NCI-H748 (cell line): ENCODE data around the gene HASPIN.
"Not testable (repeated sequence)": the region's sequence is repeated elsewhere in the genome, so short reads cannot be mapped to it uniquely, and the experiment has no call there.

Experiments
- DNase-seq: peaks from one replicate; lab custom pipeline; 2025; ENCODE audit not compliant: unreplicated experiment; lab: John Stamatoyannopoulos, UW

HASPIN gene

DNA sequence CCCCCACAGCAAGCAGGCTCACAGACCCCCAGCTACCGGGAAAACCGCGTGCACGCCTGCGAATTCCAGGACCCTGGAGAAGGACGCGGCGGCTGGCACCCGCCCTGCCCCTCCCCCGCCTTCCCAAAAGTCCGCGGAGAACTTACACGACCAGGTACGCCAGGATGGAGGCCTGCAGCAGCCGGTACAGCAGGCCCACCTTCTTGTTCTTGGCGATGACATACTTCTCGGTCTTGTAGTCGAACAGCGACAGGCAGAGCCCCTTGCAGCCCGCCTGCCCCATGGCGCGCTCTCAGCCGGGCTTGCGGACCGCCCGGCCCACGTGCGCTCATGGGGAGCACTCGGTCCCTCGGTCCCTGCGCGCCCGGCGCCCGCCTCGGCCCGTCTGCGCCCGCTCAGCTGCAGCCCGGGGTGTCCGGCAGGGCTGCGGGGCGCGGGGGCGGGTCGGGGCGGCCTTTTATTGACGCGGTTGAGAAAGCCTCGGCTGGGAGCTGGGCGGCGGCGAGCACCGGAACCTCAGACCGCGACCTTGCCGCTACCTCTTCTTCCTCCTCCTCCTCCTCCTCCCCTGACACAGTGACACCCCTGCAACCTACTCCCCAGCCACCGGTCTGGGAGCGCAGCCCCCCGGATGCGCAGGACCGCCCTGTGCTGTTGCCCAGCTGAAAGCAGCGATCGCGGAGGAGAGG lies 27.8 kb upstream of the HASPIN start, which contains the start of gene P2RX5:
Gene P2RX5, minus strand, starts transcription at position 433 of the 689 bp plus-strand sequence. Its CDS starts 150 bp downstream, at position 283.
- peak; percentile 62 for DNase-seq

DNA sequence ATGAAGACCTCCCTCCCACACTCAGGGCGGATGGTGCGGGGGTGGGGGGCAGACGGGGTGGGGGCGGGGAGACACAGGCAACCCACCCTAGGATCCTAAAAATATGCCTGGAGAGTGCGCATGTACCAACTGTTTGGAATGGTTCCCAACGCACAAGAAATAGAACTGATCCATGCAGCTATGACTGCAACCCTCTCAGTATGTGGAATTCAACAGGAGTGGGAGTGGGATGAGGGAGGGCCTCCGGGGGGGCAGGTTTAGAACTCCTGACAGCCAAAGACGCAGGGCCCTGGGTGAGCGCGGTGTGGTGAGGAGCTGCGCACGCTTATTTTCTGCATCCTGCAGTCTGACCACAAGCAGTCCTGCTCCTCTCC lies 26.6 kb upstream of the HASPIN start:
- no peak for DNase-seq

- no peak for DNase-seq
Observed at GRCh38 chr17:3698139-3698538, 25.6 kb upstream of the HASPIN start.

- no peak for DNase-seq
Observed at GRCh38 chr17:3699951-3700350, 23.8 kb upstream of the HASPIN start.

DNA sequence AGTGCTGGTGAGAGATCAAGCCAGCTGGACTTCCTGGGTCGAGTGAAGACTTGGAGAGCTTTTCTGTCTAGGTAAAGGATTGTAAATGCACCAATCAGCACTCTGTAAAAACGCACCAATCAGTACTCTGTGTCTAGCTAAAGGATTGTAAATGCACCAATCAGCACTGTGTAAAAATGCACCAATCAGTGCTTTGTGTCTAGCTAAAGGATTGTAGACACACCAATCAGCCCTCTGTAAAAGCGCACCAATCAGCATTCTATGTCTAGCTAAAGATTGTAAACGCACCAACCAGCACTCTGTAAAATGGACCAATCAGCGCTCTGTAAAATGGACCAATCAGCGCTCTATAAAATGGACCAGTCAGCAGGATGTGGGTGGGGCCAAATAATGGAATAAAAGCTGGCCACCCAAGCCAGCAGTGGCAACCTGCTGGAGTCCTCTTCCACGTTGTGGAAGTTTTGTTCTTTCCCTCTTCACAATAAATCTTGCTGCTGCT lies 21.6 kb upstream of the HASPIN start:
- not testable (repeated sequence) for DNase-seq

- DNase-seq: no peak
Observed at GRCh38 chr17:3704931-3705717, 18.6 kb upstream of the HASPIN start.

DNA sequence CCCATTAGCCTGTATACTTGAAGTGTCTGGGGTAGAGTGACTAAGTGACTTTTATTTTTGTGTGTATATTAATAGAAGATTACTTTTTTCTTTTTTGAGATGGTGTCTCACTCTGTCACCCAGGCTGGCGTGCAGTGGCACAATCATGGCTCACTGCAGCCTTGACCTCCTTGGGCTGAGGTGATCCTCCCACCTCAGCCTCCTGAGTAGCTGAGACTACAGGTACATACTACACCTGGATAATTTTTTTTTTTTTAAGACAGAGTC lies 18.1 kb upstream of the HASPIN start:
- not testable (repeated sequence) for DNase-seq

GRCh38 chr17:3708366-3708765 lies 15.3 kb upstream of the HASPIN start:
- DNase-seq: no peak

DNA sequence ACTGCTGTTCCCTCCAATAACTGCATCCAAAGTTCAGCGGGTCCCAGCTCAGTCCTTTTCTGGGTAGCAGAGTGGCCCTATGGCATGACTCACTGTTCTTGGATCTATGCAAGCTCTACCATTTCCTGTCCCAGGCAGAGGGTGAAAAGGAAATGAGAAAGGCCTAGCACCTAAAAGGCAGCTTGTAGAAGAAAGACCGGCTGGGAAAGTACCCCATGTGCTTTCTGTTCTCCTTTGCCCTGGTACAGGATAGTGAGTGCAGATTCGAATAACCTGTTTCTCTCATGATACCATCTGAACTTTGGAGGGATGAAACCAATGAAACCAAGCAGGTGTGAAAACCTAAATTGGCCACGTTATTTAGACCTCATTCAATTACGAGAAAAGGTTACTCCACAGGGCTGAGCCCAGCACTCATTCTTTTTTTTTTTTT lies 12.7 kb upstream of the HASPIN start:
- no peak for DNase-seq

- DNase-seq: no peak
Observed at GRCh38 chr17:3712811-3713463, 10.8 kb upstream of the HASPIN start.

- DNase-seq: no peak
Observed at GRCh38 chr17:3715296-3715695, 8.4 kb upstream of the HASPIN start.

- no peak for DNase-seq
Observed at GRCh38 chr17:3718201-3718600, 5.5 kb upstream of the HASPIN start.

DNA sequence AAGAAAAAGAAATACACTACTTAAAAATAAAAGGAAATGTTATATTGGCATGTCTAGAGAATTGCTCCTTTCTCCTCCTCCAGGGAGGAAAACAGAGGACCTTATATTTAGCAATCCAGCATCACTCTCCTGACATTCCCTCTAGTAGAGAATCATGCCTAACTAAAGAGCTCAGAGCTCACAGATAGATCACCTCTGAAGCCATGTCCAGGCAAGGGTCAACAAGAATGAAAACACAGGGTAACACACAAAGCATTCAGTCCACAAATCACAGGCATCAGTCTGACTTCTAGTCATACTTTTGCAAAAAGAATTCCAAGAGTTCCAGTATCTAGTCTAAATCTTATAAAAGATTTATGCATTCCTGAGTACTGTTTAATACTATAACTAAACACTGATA lies 4.4 kb upstream of the HASPIN start:
- no peak for DNase-seq

GRCh38 chr17:3722716-3723115 lies 987 bp upstream of the HASPIN start:
- no peak for DNase-seq

GRCh38 chr17:3723188-3723555 lies 531 bp upstream of the HASPIN start:
- peak; percentile 56 for DNase-seq

DNA sequence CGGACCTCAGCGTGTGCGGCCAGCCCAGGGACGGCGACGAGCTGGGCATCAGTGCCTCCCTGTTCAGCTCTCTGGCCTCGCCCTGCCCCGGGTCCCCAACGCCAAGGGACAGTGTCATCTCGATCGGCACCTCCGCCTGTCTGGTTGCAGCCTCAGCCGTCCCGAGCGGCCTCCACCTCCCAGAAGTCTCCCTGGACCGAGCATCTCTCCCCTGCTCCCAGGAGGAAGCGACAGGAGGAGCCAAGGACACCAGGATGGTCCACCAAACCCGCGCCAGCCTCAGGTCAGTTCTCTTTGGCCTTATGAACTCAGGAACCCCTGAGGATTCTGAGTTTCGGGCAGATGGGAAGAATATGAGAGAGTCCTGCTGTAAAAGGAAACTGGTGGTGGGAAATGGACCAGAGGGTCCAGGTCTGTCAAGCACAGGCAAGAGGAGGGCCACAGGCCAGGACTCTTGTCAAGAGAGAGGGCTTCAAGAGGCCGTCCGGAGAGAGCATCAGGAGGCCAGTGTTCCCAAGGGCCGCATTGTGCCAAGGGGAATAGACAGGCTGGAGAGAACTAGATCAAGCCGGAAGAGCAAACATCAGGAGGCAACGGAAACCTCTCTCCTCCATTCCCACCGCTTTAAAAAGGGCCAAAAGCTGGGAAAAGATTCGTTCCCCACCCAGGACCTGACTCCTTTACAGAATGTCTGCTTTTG lies 825 bp downstream of the HASPIN start:
- no peak for DNase-seq

DNA sequence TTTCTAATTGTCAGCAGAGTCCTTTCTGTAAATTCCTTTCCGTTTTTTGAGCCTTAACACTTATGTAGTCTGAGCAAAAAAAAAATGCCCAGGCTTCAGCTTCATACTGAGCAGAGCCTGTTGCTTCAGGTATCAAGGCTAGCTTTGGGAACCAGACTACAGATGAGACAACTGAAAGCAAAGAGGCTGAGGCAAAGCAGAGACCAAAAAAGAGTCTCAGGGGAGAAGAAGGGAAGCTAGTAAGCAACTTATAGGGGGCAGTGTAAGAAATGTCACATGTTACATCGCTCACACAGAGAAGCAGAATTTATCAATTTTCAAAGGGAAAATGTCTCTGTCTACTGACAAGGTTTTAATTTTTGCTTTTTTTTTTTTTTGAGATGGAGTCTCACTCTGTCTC lies 3.3 kb downstream of the HASPIN start:
- no peak for DNase-seq

DNA sequence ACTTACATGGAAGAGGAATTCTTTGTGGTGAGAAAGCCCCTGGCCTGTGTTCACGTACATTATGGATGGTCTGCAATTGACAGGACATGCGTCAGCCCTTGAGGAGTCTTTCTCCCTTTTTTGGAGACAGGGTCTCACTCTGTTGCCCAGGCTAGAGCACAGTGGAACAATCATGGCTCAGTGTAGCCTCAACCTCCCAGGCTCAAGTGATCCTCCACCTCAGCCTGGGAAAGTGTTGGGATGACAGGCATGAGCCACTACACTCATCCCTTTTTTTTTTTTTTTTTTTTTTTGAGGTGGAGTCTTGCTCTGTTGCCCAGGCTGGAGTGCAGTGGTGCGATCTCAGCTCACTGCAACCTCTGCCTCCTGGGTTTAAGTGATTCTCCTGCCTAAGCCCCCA lies 4.4 kb downstream of the HASPIN start:
- DNase-seq: not testable (repeated sequence)

GRCh38 chr17:3729881-3730280 lies 6.2 kb downstream of the HASPIN start:
- no peak for DNase-seq

GRCh38 chr17:3730881-3731429 lies 7.3 kb downstream of the HASPIN start:
- no peak for DNase-seq

DNA sequence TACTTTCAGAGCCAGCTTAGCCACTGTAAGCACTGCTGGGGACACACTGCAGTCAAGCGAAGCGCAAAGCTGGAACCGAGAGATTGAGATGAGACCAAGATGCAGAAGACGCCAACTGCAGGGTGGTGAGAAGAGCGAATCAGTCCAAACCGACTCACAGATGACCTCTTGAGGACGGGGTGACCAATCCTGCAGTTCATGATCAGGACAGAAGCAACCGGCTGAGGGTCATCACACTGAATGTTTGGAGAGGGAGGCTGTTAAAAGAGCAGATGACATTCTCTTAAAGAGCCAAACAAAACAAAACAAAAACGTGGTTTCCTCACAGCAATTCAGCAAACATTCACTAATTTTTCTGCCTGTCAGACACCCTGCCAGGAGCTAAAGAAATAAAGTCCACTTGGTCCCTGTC lies 8.5 kb downstream of the HASPIN start:
- no peak for DNase-seq
